Mammary epithelial cell (primary cell): ENCODE measurements around the gene RPH3AL.

Source experiments
- EZH2 ChIP-seq: IDR thresholded peaks from 2 replicates; pipeline ENCODE4 v1.6.1; 2012; ENCODE audit warnings: low read length, inconsistent platforms, borderline replicate concordance
- TF ChIP-seq, protein P1 (sequence below), 2 donors: IDR thresholded peaks in 1 of 2; conservative IDR thresholded peaks in 1 of 2; 2 replicates each; pipeline ENCODE4 v1.5.1; 2011 to 2012; ENCODE audit warnings: inconsistent platforms in 2 of 2, low read length in 2 of 2, mild to moderate bottlenecking in 2 of 2, control low read depth in 1 of 2, low read depth in 1 of 2; ENCODE audit not compliant: insufficient read depth in 1 of 2; ENCODE audit errors: extremely low read depth in 1 of 2

GRCh38 chr17:230395-230770 lies 122.2 kb downstream of the RPH3AL start:
- TF ChIP-seq, protein P1, sequence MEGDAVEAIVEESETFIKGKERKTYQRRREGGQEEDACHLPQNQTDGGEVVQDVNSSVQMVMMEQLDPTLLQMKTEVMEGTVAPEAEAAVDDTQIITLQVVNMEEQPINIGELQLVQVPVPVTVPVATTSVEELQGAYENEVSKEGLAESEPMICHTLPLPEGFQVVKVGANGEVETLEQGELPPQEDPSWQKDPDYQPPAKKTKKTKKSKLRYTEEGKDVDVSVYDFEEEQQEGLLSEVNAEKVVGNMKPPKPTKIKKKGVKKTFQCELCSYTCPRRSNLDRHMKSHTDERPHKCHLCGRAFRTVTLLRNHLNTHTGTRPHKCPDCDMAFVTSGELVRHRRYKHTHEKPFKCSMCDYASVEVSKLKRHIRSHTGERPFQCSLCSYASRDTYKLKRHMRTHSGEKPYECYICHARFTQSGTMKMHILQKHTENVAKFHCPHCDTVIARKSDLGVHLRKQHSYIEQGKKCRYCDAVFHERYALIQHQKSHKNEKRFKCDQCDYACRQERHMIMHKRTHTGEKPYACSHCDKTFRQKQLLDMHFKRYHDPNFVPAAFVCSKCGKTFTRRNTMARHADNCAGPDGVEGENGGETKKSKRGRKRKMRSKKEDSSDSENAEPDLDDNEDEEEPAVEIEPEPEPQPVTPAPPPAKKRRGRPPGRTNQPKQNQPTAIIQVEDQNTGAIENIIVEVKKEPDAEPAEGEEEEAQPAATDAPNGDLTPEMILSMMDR (conservative IDR thresholded peaks at IDR 0.05 in 1 of 2, IDR thresholded peaks at IDR 0.05 in 1 of 2; ENCODE audit: extremely low read depth in 1 of 2, insufficient read depth in 1 of 2, low read depth in 1 of 2, low read length in 2 of 2) = no peak
- no peak for TF ChIP-seq EZH2
